H9 (cell line): Measurements from ENCODE around the gene SFMBT1. TPM values are rescaled to one million over a fixed set of nuclear protein-coding genes. Genes with fewer than 3 reads are reported as not detected.

Source experiments
- DNase-seq: peaks from one replicate; pipeline ENCODE4 v3.0.0-alpha.2; 2017
- H2AFZ ChIP-seq: one replicate; pipeline ENCODE4 v1.6.1; 2013; ENCODE audit warnings: mild to moderate bottlenecking, low read length, control low read depth, moderate library complexity
- H2AK5ac ChIP-seq: 2 replicates; pipeline ENCODE4 v1.6.1; 2013; ENCODE audit warnings: low read length, control low read depth, mixed read lengths; ENCODE audit not compliant: insufficient read length
- H2BK120ac ChIP-seq: one replicate; pipeline ENCODE4 v1.6.1; 2013; ENCODE audit warnings: low read depth, mild to moderate bottlenecking, low read length, control low read depth, inconsistent platforms; ENCODE audit not compliant: poor library complexity, severe bottlenecking
- H2BK12ac ChIP-seq: 2 replicates; pipeline ENCODE4 v1.6.1; 2013; ENCODE audit warnings: low read length, control low read depth, mixed read lengths, low read depth; ENCODE audit not compliant: insufficient read length
- H2BK15ac ChIP-seq: 2 replicates; pipeline ENCODE4 v1.6.1; 2013; ENCODE audit warnings: low read depth, low read length, control low read depth
- H2BK20ac ChIP-seq: one replicate; pipeline ENCODE4 v1.6.1; 2013; ENCODE audit warnings: low read depth, mild to moderate bottlenecking, low read length, control low read depth, inconsistent platforms; ENCODE audit not compliant: poor library complexity, severe bottlenecking
- H2BK5ac ChIP-seq: 2 replicates; pipeline ENCODE4 v1.6.1; 2013; ENCODE audit warnings: low read length, control low read depth, mixed read lengths; ENCODE audit not compliant: insufficient read length
- H3K14ac ChIP-seq: 2 replicates; pipeline ENCODE4 v1.6.1; 2013; ENCODE audit warnings: low read length, control low read depth; ENCODE audit not compliant: insufficient read depth
- H3K18ac ChIP-seq: 2 replicates; pipeline ENCODE4 v1.6.1; 2013; ENCODE audit warnings: low read depth, mild to moderate bottlenecking, mixed read lengths, low read length, control low read depth; ENCODE audit not compliant: insufficient read length
- H3K23ac ChIP-seq: 2 replicates; pipeline ENCODE4 v1.6.1; 2013; ENCODE audit warnings: low read length, control low read depth, mixed read lengths, low read depth; ENCODE audit not compliant: insufficient read length
- H3K23me2 ChIP-seq: 2 replicates; pipeline ENCODE4 v1.6.1; 2013; ENCODE audit warnings: low read depth, mild to moderate bottlenecking, mixed read lengths, low read length, control low read depth; ENCODE audit not compliant: insufficient read length, poor library complexity, severe bottlenecking
- H3K27ac ChIP-seq: 2 replicates; pipeline ENCODE4 v1.5.1; 2013; ENCODE audit warnings: low read length, control low read depth, mixed read lengths, low read depth; ENCODE audit not compliant: insufficient read length
- H3K27me3 ChIP-seq: 2 replicates; pipeline ENCODE4 v1.6.1; 2013; ENCODE audit warnings: low read length, control low read depth, inconsistent platforms; ENCODE audit not compliant: insufficient read depth
- H3K4ac ChIP-seq: 2 replicates; pipeline ENCODE4 v1.6.1; 2013; ENCODE audit warnings: low read depth, mild to moderate bottlenecking, control low read depth, inconsistent platforms, low read length, moderate library complexity
- H3K4me1 ChIP-seq: 2 replicates; pipeline ENCODE4 v1.6.1; 2013; ENCODE audit warnings: low read length, control low read depth, inconsistent platforms; ENCODE audit not compliant: insufficient read depth
- H3K4me2 ChIP-seq: 2 replicates; pipeline ENCODE4 v1.6.1; 2013; ENCODE audit warnings: low read length, control low read depth, mixed read lengths; ENCODE audit not compliant: insufficient read length, insufficient read depth
- H3K56ac ChIP-seq: 2 replicates; pipeline ENCODE4 v1.6.1; 2013; ENCODE audit warnings: low read depth, mild to moderate bottlenecking, mixed read lengths, low read length, control low read depth; ENCODE audit not compliant: insufficient read length
- H3K79me1 ChIP-seq: 2 replicates; pipeline ENCODE4 v1.6.1; 2013; ENCODE audit warnings: low read depth, mild to moderate bottlenecking, moderate library complexity, low read length, control low read depth, inconsistent platforms; ENCODE audit not compliant: insufficient read depth, poor library complexity, severe bottlenecking
- H3K79me2 ChIP-seq: 2 replicates; pipeline ENCODE4 v1.6.1; 2013; ENCODE audit warnings: low read length, control low read depth, inconsistent platforms; ENCODE audit not compliant: insufficient read depth
- H3K9ac ChIP-seq: 2 replicates; pipeline ENCODE4 v1.6.1; 2013; ENCODE audit warnings: low read length, control low read depth, mixed read lengths; ENCODE audit not compliant: insufficient read length; ENCODE audit errors: extremely low read depth
- H3K9me3 ChIP-seq: one replicate; pipeline ENCODE4 v1.6.1; 2013; ENCODE audit warnings: low read depth, low read length, inconsistent platforms; ENCODE audit not compliant: control insufficient read depth
- H3T11ph ChIP-seq: one replicate; pipeline ENCODE4 v1.6.1; 2013; ENCODE audit warnings: mild to moderate bottlenecking, low read length, control low read depth, inconsistent platforms
- H4K20me1 ChIP-seq: one replicate; pipeline ENCODE4 v1.6.1; 2013; ENCODE audit not compliant: control insufficient read depth, insufficient read length, insufficient read depth
- H4K5ac ChIP-seq: 2 replicates; pipeline ENCODE4 v1.6.1; 2013; ENCODE audit warnings: low read depth, mild to moderate bottlenecking, mixed read lengths, low read length, control low read depth; ENCODE audit not compliant: insufficient read length
- H4K8ac ChIP-seq: replicated peaks from 2 replicates; pipeline ENCODE4 v1.6.1; 2013; ENCODE audit warnings: low read length, control low read depth, mixed read lengths, low read depth; ENCODE audit not compliant: insufficient read length
- H4K91ac ChIP-seq: 2 replicates; pipeline ENCODE4 v1.6.1; 2013; ENCODE audit warnings: low read depth, mild to moderate bottlenecking, moderate library complexity, mixed read lengths, low read length, control low read depth; ENCODE audit not compliant: insufficient read length
- H3K27ac Mint-ChIP-seq, 3 experiments: 2 replicates in 2 of 3; 3 replicates in 1 of 3; pipeline ENCODE4 v1.8.0; 2020 to 2021; ENCODE audit warnings: mixed read lengths in 3 of 3, mild to moderate bottlenecking in 1 of 3, moderate library complexity in 1 of 3
- H3K27me3 Mint-ChIP-seq: 2 replicates; pipeline ENCODE4 v1.8.0; 2021; ENCODE audit warnings: low read depth, mild to moderate bottlenecking, moderate library complexity, mixed read lengths
- H3K36me3 Mint-ChIP-seq, 3 experiments: 2 replicates in 2 of 3; 3 replicates in 1 of 3; pipeline ENCODE4 v1.8.0; 2020 to 2021; ENCODE audit warnings: low read depth in 3 of 3, mixed read lengths in 3 of 3; ENCODE audit not compliant: insufficient read depth in 1 of 3
- H3K4me1 Mint-ChIP-seq, 2 experiments: 2 replicates each; pipeline ENCODE4 v1.8.0; 2020; ENCODE audit warnings: mixed read lengths in 2 of 2
- H3K4me3 Mint-ChIP-seq, 2 experiments: 2 replicates in 1 of 2; 3 replicates in 1 of 2; pipeline ENCODE4 v1.8.0; 2020 to 2021; ENCODE audit warnings: mild to moderate bottlenecking in 2 of 2, mixed read lengths in 2 of 2, moderate library complexity in 1 of 2
- H3K9me3 Mint-ChIP-seq, 2 experiments: 2 replicates in 1 of 2; 3 replicates in 1 of 2; pipeline ENCODE4 v1.8.0; 2020; ENCODE audit warnings: mild to moderate bottlenecking in 2 of 2, mixed read lengths in 2 of 2, moderate library complexity in 1 of 2
- CTCF ChIP-seq: fragments of 200-600 bp; sonication (generic); conservative IDR thresholded peaks from 3 replicates; pipeline ENCODE4 v1.8.0; 2021; ENCODE audit warnings: antibody characterized with exemption, mild to moderate bottlenecking
- WGBS: extraction: QIAGEN DNeasy Blood & Tissue Kit; methylation state at CpG from one replicate; pipeline ENCODE4 v1.1.7; 2013; ENCODE audit warnings: missing lambda C conversion rate, low lambda C conversion rate, mixed read lengths; ENCODE audit not compliant: insufficient read length; ENCODE audit errors: extremely low coverage; 5-methylcytosine and 5-hydroxymethylcytosine counted together
- total RNA-seq: library from RNA; stranded (reverse); gene quantifications from 2 replicates; pipeline ENCODE4 v1.2.1, GENCODE V29; 2021

The SFMBT1 gene
- total RNA-seq, 1 experiment from 2014 or later = 15.3 TPM

GRCh38 chr3:52962160-52962559, 83.7 kb downstream of the SFMBT1 start:
- Histone ChIP-seq H3K4me2 (no peak overlapping the region), H3K4ac (no peak overlapping the region), H3K9ac (no peak overlapping the region), H3K4me1 (no peaks in the 10 kb centered on the region), H4K91ac (no peak overlapping the region), H4K5ac (no peak overlapping the region), H2BK12ac (no peak overlapping the region), H2BK5ac (no peak overlapping the region), H3K23ac (no peak overlapping the region), H3K56ac (no peak overlapping the region), H3K18ac (no peak overlapping the region), H4K20me1 (no peaks in the 10 kb centered on the region), H4K8ac (no peak overlapping the region), H3K23me2 (no peaks in the 10 kb centered on the region), H2BK20ac (no peak overlapping the region), H2AFZ (no peak overlapping the region), H3K27me3 (no peaks in the 10 kb centered on the region), H3K79me1 (no peaks in the 10 kb centered on the region), H3K14ac (no peak overlapping the region), H2BK120ac (no peak overlapping the region), H3T11ph (no peak overlapping the region), H2AK5ac (no peak overlapping the region), H3K79me2 (no peaks in the 10 kb centered on the region), H3K9me3 (no peaks in the 10 kb centered on the region), H2BK15ac (no peak overlapping the region), H3K27ac (no peak overlapping the region)
- WGBS = no CpG with 5 or more reads among the region's 2 CpGs
- TF ChIP-seq CTCF = no peak
- no peak for DNase-seq
- no peak overlapping the region for H3K4me3 Mint-ChIP-seq
- H3K9me3 Mint-ChIP-seq = no peaks in the 10 kb centered on the region
- no peaks in the 10 kb centered on the region for H3K27me3 Mint-ChIP-seq
- peaks cover 0 to 9% of the 10 kb centered on the region in 2 experiments; a peak in 1 of 4 replicates for H3K4me1 Mint-ChIP-seq
- peaks cover 5 to 8% (median 7%) of the 10 kb centered on the region in 3 experiments; a peak in 4 of 7 replicates for H3K36me3 Mint-ChIP-seq
- H3K27ac Mint-ChIP-seq = no peak overlapping the region
